ENCODE measurements around the gene HHATL. TPM values are rescaled to one million over a fixed set of nuclear protein-coding genes. Genes with fewer than 3 reads are reported as not detected.

HHATL gene
- total and polyA plus RNA-seq, 10 of the 15 experiments (the other 5 are each of a cell fraction or from before 2014, with no cell fraction given) = not detected

DNA sequence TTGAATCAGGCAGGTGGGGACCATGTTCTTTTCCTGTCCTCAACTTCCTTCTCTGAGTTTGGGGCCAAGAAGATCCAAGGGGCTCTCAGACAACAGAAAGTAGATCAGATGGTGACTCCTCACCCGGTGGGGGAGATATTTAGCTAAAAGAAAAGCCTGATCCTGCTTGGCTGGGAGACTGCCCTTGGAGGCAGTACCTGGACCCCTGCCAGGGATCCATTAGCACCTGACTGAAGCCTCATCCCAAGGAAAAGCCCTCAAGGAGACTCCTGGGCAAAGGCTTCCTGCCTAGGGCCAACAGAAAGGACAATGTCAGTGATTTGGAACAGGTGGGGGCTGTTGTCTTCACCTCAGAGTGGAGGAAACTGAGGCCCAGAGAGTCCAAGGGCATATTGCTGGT is 33.5 kb upstream of the HHATL start (continued):
- no peak for TF ChIP-seq SKIL (IDR thresholded peaks at IDR 0.05; ENCODE audit: low read depth, poor library complexity, severe bottlenecking)
- TF ChIP-seq HDGF (IDR thresholded peaks at IDR 0.05) = no peak
- TF ChIP-seq POU2F2 (IDR thresholded peaks at IDR 0.05; ENCODE audit: borderline replicate concordance, low read depth, low read length) = no peak
- TF ChIP-seq BRCA1 (IDR thresholded peaks at IDR 0.05; ENCODE audit: low read depth, low read length) = no peak
- TF ChIP-seq GABPA (IDR thresholded peaks at IDR 0.05; ENCODE audit: low read depth) = no peak
- TF ChIP-seq ZZZ3 (IDR thresholded peaks at IDR 0.05; ENCODE audit: control insufficient read depth, insufficient read length, low read depth) = no peak

GRCh38 chr3:42735615-42736014 is 33.0 kb upstream of the HHATL start:
- in situ Hi-C loops (cut with MboI) = no loop called here
- POLR2A ChIA-PET = no interaction called here
- no peak for TF ChIP-seq HCFC1 (IDR thresholded peaks at IDR 0.05; ENCODE audit: low read length)
- TF ChIP-seq CTCF (IDR thresholded peaks at IDR 0.05 in 2 of 3, conservative IDR thresholded peaks at IDR 0.05 in 1 of 3; ENCODE audit: control insufficient read depth in 2 of 3, extremely low read depth in 1 of 3, insufficient read depth in 1 of 3, low read depth in 3 of 3, low read length in 3 of 3) = no peak
- no peak for TF ChIP-seq RELB (IDR thresholded peaks at IDR 0.05; ENCODE audit: low read depth)
- TF ChIP-seq, protein P1, sequence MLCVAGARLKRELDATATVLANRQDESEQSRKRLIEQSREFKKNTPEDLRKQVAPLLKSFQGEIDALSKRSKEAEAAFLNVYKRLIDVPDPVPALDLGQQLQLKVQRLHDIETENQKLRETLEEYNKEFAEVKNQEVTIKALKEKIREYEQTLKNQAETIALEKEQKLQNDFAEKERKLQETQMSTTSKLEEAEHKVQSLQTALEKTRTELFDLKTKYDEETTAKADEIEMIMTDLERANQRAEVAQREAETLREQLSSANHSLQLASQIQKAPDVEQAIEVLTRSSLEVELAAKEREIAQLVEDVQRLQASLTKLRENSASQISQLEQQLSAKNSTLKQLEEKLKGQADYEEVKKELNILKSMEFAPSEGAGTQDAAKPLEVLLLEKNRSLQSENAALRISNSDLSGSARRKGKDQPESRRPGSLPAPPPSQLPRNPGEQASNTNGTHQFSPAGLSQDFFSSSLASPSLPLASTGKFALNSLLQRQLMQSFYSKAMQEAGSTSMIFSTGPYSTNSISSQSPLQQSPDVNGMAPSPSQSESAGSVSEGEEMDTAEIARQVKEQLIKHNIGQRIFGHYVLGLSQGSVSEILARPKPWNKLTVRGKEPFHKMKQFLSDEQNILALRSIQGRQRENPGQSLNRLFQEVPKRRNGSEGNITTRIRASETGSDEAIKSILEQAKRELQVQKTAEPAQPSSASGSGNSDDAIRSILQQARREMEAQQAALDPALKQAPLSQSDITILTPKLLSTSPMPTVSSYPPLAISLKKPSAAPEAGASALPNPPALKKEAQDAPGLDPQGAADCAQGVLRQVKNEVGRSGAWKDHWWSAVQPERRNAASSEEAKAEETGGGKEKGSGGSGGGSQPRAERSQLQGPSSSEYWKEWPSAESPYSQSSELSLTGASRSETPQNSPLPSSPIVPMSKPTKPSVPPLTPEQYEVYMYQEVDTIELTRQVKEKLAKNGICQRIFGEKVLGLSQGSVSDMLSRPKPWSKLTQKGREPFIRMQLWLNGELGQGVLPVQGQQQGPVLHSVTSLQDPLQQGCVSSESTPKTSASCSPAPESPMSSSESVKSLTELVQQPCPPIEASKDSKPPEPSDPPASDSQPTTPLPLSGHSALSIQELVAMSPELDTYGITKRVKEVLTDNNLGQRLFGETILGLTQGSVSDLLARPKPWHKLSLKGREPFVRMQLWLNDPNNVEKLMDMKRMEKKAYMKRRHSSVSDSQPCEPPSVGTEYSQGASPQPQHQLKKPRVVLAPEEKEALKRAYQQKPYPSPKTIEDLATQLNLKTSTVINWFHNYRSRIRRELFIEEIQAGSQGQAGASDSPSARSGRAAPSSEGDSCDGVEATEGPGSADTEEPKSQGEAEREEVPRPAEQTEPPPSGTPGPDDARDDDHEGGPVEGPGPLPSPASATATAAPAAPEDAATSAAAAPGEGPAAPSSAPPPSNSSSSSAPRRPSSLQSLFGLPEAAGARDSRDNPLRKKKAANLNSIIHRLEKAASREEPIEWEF (IDR thresholded peaks at IDR 0.05; ENCODE audit: insufficient replicate concordance, low read depth, low read length) = no peak
- TF ChIP-seq BCL11A (IDR thresholded peaks at IDR 0.05; ENCODE audit: low read depth, low read length) = no peak

More at GRCh38 chr3:42735615-42736014, 33.0 kb upstream of the HHATL start:
- intact Hi-C loops (cut with micrococcal nuclease; ENCODE audit: unreplicated experiment) = no loop called here
- no peaks in the 10 kb centered on the region for H3K4me1 ChIP-seq (ENCODE audit: control insufficient read depth, insufficient read depth, low read length)
- RAD21 ChIA-PET (ENCODE audit: unreplicated experiment) = no interaction called here
- CTCF ChIA-PET = interaction anchor here (1.1 to 1.2 kb wide), 2 partner anchors 10 to 134 kb away, joined by 3 to 4 read pairs; no protein-coding TSS in a partner anchor
- no peaks in the 10 kb centered on the region for H3K9me3 ChIP-seq (replicated peaks; ENCODE audit: control insufficient read depth, insufficient read depth, low read length)
- no peak for ATAC-seq
- no peak overlapping the region for H3K27ac ChIP-seq (ENCODE audit: control insufficient read depth, insufficient read depth)
- H3K4me2 ChIP-seq (ENCODE audit: control insufficient read depth, insufficient read depth) = no peak overlapping the region
- H3K4me3 ChIP-seq = no peak overlapping the region
- no peaks in the 10 kb centered on the region; a peak in 1 of 4 replicates for H3K27me3 ChIP-seq (replicated peaks in 1 of 2; ENCODE audit: control insufficient read depth in 2 of 2, insufficient read depth in 2 of 2, low read length in 1 of 2)
- H3K79me2 ChIP-seq (ENCODE audit: control insufficient read depth, insufficient read depth, low read length) = no peaks in the 10 kb centered on the region
- H4K20me1 ChIP-seq (ENCODE audit: control insufficient read depth, insufficient read depth) = no peaks in the 10 kb centered on the region
- no peaks in the 10 kb centered on the region for H3K36me3 ChIP-seq (ENCODE audit: control insufficient read depth in 2 of 2, insufficient read depth in 2 of 2, low read length in 1 of 2)
- DNase-seq (ENCODE audit: low read depth, low spot score) = no peak
- SMC1A ChIA-PET (ENCODE audit: uncharacterized antibody, unreplicated experiment) = no interaction called here
- H3K9ac ChIP-seq (ENCODE audit: control insufficient read depth, insufficient read depth, low read length) = no peak overlapping the region
- no TSS peak for BruUV-seq (replicated peaks)
- WGBS (ENCODE audit: insufficient coverage, insufficient replicate concordance, low lambda C conversion rate, missing lambda C conversion rate) = 48% methylated on average over 12 of the region's 12 CpGs
- no peak overlapping the region for H2AFZ ChIP-seq (ENCODE audit: control insufficient read depth, low read depth, low read length)
- FAIRE-seq = no peak
